HUES6 (cell line): Measurements from ENCODE around the gene RNASE7.
"Not testable (repeated sequence)": the region's sequence is repeated elsewhere in the genome, so short reads cannot be mapped to it uniquely, and the experiment has no call there.

Experiments used
- H3K27ac ChIP-seq: 2 replicates; pipeline ENCODE4 v1.7.0; 2013; ENCODE audit warnings: low read depth, mild to moderate bottlenecking, low read length, inconsistent platforms
- H3K27me3 ChIP-seq: 2 replicates; pipeline ENCODE4 v1.6.1; 2013; ENCODE audit warnings: low read length; ENCODE audit not compliant: control insufficient read depth, insufficient read depth
- H3K36me3 ChIP-seq: 2 replicates; pipeline ENCODE4 v1.6.1; 2013; ENCODE audit warnings: low read length; ENCODE audit not compliant: control insufficient read depth, insufficient read depth
- H3K4me1 ChIP-seq: 2 replicates; pipeline ENCODE4 v1.6.1; 2013; ENCODE audit warnings: low read length; ENCODE audit not compliant: control insufficient read depth, insufficient read depth
- H3K4me3 ChIP-seq: 2 replicates; pipeline ENCODE4 v1.5.1; 2013; ENCODE audit warnings: low read depth, low read length
- H3K9ac ChIP-seq: one replicate; pipeline ENCODE4 v1.6.1; 2013; ENCODE audit warnings: mild to moderate bottlenecking, low read length
- H3K9me3 ChIP-seq: 2 replicates; pipeline ENCODE4 v1.6.1; 2013; ENCODE audit warnings: low read depth, low read length; ENCODE audit not compliant: control insufficient read depth, insufficient read depth

RNASE7 gene, protein sequence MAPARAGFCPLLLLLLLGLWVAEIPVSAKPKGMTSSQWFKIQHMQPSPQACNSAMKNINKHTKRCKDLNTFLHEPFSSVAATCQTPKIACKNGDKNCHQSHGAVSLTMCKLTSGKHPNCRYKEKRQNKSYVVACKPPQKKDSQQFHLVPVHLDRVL

DNA sequence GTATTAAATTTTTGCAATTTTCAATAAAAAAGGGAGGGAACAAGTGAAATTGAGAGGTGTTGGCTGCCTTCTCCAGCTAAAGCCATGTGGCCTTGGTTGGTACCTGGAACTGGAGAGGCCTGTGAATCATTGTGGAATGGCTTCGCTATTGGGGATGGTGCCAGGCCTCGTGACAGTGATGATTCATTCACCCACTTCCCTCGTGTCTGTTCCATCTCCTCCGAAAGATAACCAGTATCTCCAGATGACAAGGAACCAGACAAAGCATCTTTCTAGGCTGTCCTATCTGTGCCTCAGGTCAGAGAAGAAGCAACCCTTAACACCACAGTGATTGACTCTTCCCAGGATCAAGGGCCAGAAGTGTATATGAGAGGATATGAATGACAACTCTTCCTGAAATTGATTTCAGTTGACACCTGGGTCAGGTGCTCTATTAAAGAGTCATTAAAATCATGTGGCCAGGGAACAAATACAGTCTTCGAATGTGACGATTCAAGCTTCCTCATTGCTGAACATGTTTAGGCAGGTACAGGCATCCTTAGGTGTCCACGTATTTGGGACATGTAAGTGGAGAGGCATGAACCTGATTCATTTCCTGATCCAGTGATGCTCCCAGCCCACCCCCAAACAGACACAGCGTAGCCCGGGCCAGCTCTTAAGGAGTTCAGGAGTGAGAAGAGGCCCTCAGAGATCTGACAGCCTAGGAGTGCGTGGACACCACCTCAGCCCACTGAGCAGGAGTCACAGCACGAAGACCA lies at the start of gene RNASE7:
TSS of gene RNASE7 (plus strand) at position 687 of the 758 bp plus-strand sequence. CDS start 631 bp downstream, outside the sequence.
- Histone ChIP-seq H3K27ac (no peak within 1 kb of the TSS), H3K9me3 (no peaks in the 10 kb centered on the region), H3K9ac (no peak within 1 kb of the TSS), H3K27me3 (no peaks in the 10 kb centered on the region), H3K4me1 (peaks cover 22% of the 10 kb centered on the region), H3K36me3 (no peaks in the 10 kb centered on the region), H3K4me3 (no peak within 1 kb of the TSS)

DNA sequence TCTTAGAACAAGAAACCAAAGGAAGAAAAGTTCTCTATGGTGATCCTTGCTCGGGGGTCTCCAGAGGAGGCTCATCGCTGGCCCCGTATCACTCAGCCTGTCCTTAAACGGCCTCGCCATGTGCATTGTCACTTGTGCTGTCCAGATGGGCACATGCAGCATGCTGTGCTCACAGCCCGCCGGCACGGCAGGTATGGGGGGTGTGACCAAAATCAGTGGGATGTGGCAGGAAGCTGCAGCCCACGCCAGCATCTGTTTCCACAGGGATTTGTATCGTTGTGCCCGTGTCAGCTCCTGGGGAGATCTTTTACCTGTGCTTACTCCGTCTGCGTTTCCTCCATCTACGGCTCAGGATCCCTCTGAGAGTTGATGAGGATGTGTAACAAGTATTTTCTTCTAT lies 45.6 kb upstream of the RNASE7 start:
- Histone ChIP-seq H3K27me3 (no peaks in the 10 kb centered on the region), H3K9me3 (no peaks in the 10 kb centered on the region), H3K4me1 (peaks cover 22% of the 10 kb centered on the region), H3K27ac (no peak overlapping the region), H3K9ac (no peak overlapping the region), H3K36me3 (peaks cover 53% of the 10 kb centered on the region), H3K4me3 (no peak overlapping the region)

DNA sequence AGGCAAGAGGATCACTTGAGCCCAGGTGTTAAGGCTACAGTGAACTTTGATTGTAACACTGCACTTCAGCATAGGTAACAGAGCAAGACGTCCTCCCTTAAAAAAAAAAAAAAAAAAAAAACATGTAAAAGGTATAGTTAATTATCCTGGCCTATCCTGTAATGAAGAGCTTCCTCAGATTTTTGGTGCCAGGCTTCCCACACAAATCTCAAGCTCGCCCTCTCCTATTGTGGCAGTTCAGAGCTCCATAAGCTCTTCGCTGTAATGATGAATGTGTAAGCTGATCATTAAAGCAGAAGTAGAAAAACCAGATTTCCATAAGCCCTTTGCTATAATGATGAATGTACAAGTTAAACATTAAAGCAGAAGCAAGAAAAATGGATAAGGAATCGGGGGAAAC lies 45.0 kb upstream of the RNASE7 start:
- Histone ChIP-seq H3K9me3 (no peaks in the 10 kb centered on the region), H3K4me1 (peaks cover 22% of the 10 kb centered on the region), H3K27me3 (no peaks in the 10 kb centered on the region), H3K36me3 (peaks cover 49% of the 10 kb centered on the region), H3K27ac (no peak overlapping the region), H3K9ac (no peak overlapping the region), H3K4me3 (no peak overlapping the region)

DNA sequence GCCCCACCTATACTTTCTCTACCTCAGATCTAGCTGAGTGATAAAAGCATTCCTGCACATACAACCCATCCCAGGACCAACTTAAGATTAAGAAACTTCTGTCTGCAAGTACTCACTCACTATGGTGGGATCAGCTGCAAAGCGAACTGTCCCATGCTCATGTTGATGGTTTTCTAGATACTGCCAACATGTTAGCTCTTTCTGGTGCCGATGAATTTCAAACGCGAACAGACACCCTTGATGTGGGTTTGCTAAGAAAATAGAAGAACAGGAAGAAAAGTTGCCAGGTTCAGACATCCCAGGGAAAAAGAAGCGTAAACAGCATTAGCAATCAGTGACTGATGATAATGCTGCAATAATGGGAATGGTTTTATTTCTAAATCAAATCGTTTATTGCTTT lies 44.6 kb upstream of the RNASE7 start:
- Histone ChIP-seq H3K27me3 (no peaks in the 10 kb centered on the region), H3K27ac (no peak overlapping the region), H3K4me1 (peaks cover 22% of the 10 kb centered on the region), H3K9ac (no peak overlapping the region), H3K9me3 (no peaks in the 10 kb centered on the region), H3K4me3 (no peak overlapping the region), H3K36me3 (peaks cover 44% of the 10 kb centered on the region)

DNA sequence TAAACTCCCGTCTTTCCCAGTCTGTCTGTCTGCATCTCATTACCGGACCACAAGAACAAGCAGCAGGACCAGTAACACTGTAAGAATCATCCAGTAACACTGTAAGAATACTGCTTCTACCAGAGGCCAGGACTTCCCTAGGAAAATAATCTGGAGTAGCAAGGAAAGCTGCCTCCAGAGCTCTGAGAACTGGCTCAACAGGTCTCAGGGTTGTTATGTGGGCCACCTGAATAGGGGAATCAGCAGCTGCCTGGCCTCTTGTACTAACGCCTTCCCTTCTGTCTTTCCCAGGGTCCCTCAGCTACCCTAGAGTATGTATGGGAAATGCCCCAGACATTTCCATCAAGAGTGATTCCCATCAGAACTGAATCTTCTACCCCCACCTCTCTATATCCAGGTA lies 44.0 kb upstream of the RNASE7 start:
- no peaks in the 10 kb centered on the region for H3K27me3 ChIP-seq
- H3K9me3 ChIP-seq: no peaks in the 10 kb centered on the region
- peaks cover 22% of the 10 kb centered on the region for H3K4me1 ChIP-seq
- H3K4me3 ChIP-seq: no peak overlapping the region
- peaks cover 38% of the 10 kb centered on the region for H3K36me3 ChIP-seq
- no peak overlapping the region for H3K9ac ChIP-seq
- no peak overlapping the region for H3K27ac ChIP-seq

DNA sequence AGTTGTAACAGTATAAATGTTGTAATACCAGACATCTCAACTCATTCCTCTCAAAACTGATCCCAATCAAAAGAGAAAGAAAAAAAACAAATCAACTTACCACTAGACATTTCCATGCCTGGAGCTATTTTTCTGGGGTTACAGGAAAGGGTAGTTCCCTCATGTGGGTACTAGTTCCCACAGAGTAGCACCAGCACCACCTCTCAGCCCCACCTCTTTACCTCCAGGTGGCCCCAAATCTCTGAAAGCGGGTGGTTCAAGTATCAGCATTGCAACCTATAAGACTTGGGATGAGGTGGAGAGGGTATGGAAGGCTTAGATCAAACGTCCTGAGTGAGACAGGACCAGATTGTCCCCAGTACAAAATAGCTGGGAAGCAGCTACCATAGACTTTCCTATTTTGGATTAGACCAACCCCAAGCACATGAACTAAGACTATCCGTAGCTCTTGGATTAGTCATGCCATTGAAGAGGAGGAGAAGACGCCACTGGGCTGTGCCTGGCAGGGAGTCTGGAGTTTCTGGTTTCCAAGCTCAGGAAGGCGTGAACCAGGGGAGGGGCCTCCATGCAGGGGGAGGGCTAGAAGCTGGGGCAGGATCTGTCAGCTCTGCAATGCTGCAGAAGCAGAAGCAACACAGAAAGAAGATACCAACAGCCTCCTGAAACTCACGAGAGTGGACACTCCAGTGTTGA lies 43.3 kb upstream of the RNASE7 start, which contains the start of gene SLC39A2:
TSS of gene SLC39A2 (plus strand) at position 620 of the 693 bp plus-strand sequence. CDS start 154 bp downstream, outside the sequence.
- peaks cover 35% of the 10 kb centered on the region for H3K36me3 ChIP-seq
- H3K27ac ChIP-seq: no peak within 1 kb of the TSS
- H3K4me1 ChIP-seq: peaks cover 22% of the 10 kb centered on the region
- no peak within 1 kb of the TSS for H3K9ac ChIP-seq
- no peaks in the 10 kb centered on the region for H3K9me3 ChIP-seq
- H3K4me3 ChIP-seq: peak within 1 kb of the TSS; percentile 22; the same call in 1 of the 2 replicates
- no peaks in the 10 kb centered on the region for H3K27me3 ChIP-seq

DNA sequence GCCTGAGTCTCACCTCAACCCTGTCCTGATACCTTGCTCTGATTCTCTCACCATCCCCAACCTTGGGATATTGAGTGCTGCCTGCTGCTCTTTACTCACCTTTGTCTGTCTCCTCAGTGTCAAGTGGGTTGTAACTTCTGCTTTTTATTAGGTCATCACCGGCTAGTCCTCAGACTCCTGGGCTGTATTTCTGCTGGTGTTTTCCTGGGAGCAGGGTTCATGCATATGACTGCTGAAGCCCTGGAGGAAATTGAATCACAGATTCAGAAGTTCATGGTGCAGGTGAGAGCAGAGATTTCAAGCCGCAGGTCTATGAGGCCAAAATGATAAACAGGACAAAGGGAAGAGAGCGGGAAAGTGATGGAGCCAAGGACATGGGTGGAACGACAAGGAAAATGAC lies 42.6 kb upstream of the RNASE7 start:
- no peaks in the 10 kb centered on the region for H3K9me3 ChIP-seq
- H3K9ac ChIP-seq: no peak overlapping the region
- H3K4me3 ChIP-seq: no peak overlapping the region; the same call in 1 of the 2 replicates
- peaks cover 27% of the 10 kb centered on the region for H3K36me3 ChIP-seq
- no peaks in the 10 kb centered on the region for H3K27me3 ChIP-seq
- H3K4me1 ChIP-seq: peaks cover 22% of the 10 kb centered on the region
- H3K27ac ChIP-seq: no peak overlapping the region

DNA sequence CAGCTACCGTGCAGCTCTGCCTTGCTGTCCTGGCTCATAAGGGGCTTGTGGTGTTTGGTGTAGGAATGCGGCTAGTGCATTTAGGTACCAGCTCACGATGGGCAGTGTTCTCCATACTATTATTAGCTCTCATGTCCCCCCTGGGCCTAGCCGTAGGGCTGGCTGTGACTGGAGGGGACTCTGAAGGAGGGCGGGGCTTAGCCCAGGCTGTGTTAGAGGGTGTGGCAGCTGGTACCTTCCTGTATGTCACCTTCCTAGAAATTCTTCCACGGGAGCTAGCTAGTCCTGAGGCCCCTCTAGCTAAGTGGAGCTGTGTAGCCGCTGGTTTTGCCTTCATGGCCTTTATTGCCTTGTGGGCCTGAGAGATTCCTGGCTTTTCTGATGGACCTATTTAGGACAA lies 40.9 kb upstream of the RNASE7 start:
- no peak overlapping the region for H3K4me3 ChIP-seq
- no peaks in the 10 kb centered on the region for H3K9me3 ChIP-seq

DNA sequence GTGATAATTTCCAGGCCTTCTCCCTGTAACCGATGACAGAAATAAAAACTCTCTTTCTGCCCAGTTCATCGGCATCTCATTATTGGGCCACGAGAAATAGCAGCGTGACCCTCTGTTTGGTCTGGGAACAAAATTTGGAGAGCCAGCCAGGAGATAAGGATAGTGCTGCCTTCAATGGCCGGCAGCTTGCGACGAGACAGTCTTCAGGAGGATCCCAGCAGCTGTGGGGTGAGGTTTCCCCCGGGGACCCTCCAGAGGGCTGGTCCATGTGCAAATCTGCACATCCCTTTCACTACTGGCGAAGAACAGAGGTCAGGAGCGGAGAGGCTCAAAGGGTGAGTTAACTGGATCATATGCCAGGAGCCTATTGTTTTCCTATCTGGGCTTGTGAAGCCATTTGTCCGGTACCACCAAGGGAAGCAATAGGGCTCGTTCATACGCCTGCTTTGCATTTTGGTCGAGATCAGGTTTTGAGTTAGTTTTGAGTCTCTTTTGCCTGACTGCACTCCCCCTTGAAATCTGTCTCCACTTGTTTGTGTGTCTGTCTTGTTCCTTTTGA lies 38.3 kb upstream of the RNASE7 start:
- Histone ChIP-seq H3K27ac (no peak overlapping the region), H3K4me1 (peaks cover 13% of the 10 kb centered on the region), H3K27me3 (no peaks in the 10 kb centered on the region), H3K9ac (no peak overlapping the region), H3K9me3 (no peaks in the 10 kb centered on the region), H3K4me3 (no peak overlapping the region), H3K36me3 (no peaks in the 10 kb centered on the region)

More for the DNA sequence above, 40.9 kb upstream of the RNASE7 start:
- Histone ChIP-seq H3K27ac (no peak overlapping the region), H3K9ac (no peak overlapping the region), H3K27me3 (no peaks in the 10 kb centered on the region), H3K36me3 (peaks cover 11% of the 10 kb centered on the region), H3K4me1 (peaks cover 22% of the 10 kb centered on the region)

DNA sequence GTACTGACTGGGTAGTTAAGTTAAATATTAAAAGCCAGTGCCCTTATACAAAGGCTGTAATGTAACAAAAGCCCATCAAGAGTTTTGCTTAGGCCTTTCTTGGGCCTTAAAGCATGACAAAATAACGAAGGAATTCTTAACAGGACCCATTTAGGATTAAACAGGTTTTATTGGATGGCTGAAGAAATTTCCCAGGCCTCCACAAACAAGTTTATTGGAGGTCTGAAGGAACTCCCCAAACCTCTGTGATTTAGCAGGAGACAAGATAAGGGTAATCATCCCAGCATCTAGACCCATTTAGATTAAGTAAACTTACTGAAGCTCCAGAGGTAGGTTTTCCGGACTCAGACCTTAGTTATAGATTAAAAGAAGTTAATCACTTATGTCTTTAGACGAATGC lies 32.4 kb upstream of the RNASE7 start:
- not testable (repeated sequence) for H3K4me1 ChIP-seq, H3K27me3 ChIP-seq, H3K27ac ChIP-seq

DNA sequence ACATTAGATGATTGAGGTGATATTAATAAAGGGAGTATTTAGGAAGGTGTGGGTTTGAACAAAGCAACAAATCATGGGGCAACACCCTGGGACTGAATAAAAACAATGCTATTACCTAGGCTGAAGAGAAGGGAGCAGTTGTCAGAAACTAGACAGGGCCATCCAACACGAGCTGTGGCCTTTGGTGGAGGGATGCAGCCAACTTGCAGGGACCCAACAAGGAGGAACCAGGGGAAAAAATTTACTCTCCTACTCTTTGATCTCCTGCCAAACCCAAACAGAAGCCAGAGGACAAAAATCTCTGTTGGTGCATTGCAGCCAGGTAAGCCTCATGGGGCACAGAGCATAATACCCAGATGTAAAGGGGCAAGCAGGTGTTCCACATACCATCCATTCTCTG lies 31.0 kb upstream of the RNASE7 start:
- Histone ChIP-seq H3K4me3 (no peak overlapping the region), H3K27me3 (no peaks in the 10 kb centered on the region), H3K36me3 (no peaks in the 10 kb centered on the region), H3K9ac (no peak overlapping the region), H3K4me1 (peaks cover 4% of the 10 kb centered on the region), H3K27ac (no peak overlapping the region), H3K9me3 (no peaks in the 10 kb centered on the region)

More for the DNA sequence above, 32.4 kb upstream of the RNASE7 start:
- not testable (repeated sequence) for H3K4me3 ChIP-seq, H3K9me3 ChIP-seq, H3K9ac ChIP-seq, H3K36me3 ChIP-seq
